SK-N-SH (cell line): Measurements from ENCODE around the gene OR6C2.
"Not testable (repeated sequence)": the region's sequence is repeated elsewhere in the genome, so short reads cannot be mapped to it uniquely, and the experiment has no call there.

Experiments used
- CHD2 ChIP-seq: fragments of 150-350 bp; IDR thresholded peaks from 2 replicates; pipeline ENCODE4 v1.6.1; 2018; ENCODE audit warnings: low read length; ENCODE audit not compliant: partially characterized antibody
- CTCF ChIP-seq: fragments of 200-600 bp; sonication (generic); IDR thresholded peaks from 2 replicates; pipeline ENCODE4 v1.6.1; 2017; ENCODE audit warnings: antibody characterized with exemption, mild to moderate bottlenecking, moderate library complexity
- EP300 ChIP-seq, 2 experiments: IDR thresholded peaks; 2 replicates each; pipeline versions ENCODE4 v1.4.0 to v1.6.1; 2012; ENCODE audit warnings: borderline replicate concordance in 1 of 2, low read depth in 1 of 2, low read length in 1 of 2
- FOSL2 ChIP-seq: IDR thresholded peaks from 2 replicates; pipeline ENCODE4 v1.4.0; 2012; ENCODE audit warnings: low read depth, mild to moderate bottlenecking, moderate library complexity, borderline replicate concordance
- IRF3 ChIP-seq: fragments of 150-350 bp; IDR thresholded peaks from 2 replicates; pipeline ENCODE4 v1.6.1; 2016; ENCODE audit warnings: mild to moderate bottlenecking, low read depth, low read length
- REST ChIP-seq: IDR thresholded peaks from 2 replicates; pipeline ENCODE4 v1.6.1; 2012; ENCODE audit warnings: mild to moderate bottlenecking, low read depth, low read length, moderate library complexity
- YY1 ChIP-seq: IDR thresholded peaks from 2 replicates; pipeline ENCODE4 v1.4.0; 2012; ENCODE audit warnings: low read depth, mild to moderate bottlenecking

GRCh38 chr12:55414396-55414823, 29.5 kb upstream of the OR6C2 start:
- not testable (repeated sequence) for TF ChIP-seq YY1; CTCF; REST; IRF3; FOSL2; CHD2; EP300 (IDR thresholded peaks at IDR 0.05; ENCODE audit: borderline replicate concordance in 1 of 2, low read depth in 1 of 2, low read length in 1 of 2)
